Measurements from ENCODE around the gene HOXB5.

GRCh38 chr17:48615963-48616716, 22.6 kb upstream of the HOXB5 start:
- TF ChIP-seq, protein P1, sequence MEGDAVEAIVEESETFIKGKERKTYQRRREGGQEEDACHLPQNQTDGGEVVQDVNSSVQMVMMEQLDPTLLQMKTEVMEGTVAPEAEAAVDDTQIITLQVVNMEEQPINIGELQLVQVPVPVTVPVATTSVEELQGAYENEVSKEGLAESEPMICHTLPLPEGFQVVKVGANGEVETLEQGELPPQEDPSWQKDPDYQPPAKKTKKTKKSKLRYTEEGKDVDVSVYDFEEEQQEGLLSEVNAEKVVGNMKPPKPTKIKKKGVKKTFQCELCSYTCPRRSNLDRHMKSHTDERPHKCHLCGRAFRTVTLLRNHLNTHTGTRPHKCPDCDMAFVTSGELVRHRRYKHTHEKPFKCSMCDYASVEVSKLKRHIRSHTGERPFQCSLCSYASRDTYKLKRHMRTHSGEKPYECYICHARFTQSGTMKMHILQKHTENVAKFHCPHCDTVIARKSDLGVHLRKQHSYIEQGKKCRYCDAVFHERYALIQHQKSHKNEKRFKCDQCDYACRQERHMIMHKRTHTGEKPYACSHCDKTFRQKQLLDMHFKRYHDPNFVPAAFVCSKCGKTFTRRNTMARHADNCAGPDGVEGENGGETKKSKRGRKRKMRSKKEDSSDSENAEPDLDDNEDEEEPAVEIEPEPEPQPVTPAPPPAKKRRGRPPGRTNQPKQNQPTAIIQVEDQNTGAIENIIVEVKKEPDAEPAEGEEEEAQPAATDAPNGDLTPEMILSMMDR (IDR thresholded peaks at IDR 0.05; ENCODE audit: low read depth, low read length) = no peak
- no peak for TF ChIP-seq POLR2A (IDR thresholded peaks at IDR 0.05; ENCODE audit: extremely low read depth, insufficient read length)
- TF ChIP-seq MYC (IDR thresholded peaks at IDR 0.05; ENCODE audit: low read depth, low read length) = no peak
- TF ChIP-seq, protein P2, sequence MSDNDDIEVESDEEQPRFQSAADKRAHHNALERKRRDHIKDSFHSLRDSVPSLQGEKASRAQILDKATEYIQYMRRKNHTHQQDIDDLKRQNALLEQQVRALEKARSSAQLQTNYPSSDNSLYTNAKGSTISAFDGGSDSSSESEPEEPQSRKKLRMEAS (IDR thresholded peaks at IDR 0.05; ENCODE audit: low read depth, low read length) = no peak

Measured in NB4 (cell line).